GM21576 (cell line): ENCODE measurements around the gene FNDC3B.

Experiments
- ATAC-seq: cut with Tn5 transposase; IDR thresholded peaks from one replicate; pipeline ENCODE4 v1.9.1; 2021; ENCODE audit warnings: mild to moderate bottlenecking, moderate library complexity; ENCODE audit not compliant: unreplicated experiment

Gene FNDC3B

GRCh38 chr3:172071780-172072330 is 32.5 kb downstream of the FNDC3B start:
- ATAC-seq, result no peak

GRCh38 chr3:172072543-172072942 is 33.2 kb downstream of the FNDC3B start:
- no peak for ATAC-seq

- ATAC-seq, result no peak
Measured at GRCh38 chr3:172073262-172073915, 34.0 kb downstream of the FNDC3B start.

- no peak for ATAC-seq
Measured at GRCh38 chr3:172074032-172074431, 34.7 kb downstream of the FNDC3B start.

GRCh38 chr3:172074586-172074985 is 35.2 kb downstream of the FNDC3B start:
- ATAC-seq, result no peak

GRCh38 chr3:172076212-172076611 is 36.8 kb downstream of the FNDC3B start:
- ATAC-seq, result no peak

GRCh38 chr3:172077197-172077757 is 37.9 kb downstream of the FNDC3B start:
- ATAC-seq, result no peak

- no peak for ATAC-seq
Measured at GRCh38 chr3:172078244-172078643, 38.9 kb downstream of the FNDC3B start.

GRCh38 chr3:172078721-172079120 is 39.3 kb downstream of the FNDC3B start:
- ATAC-seq, result no peak

- ATAC-seq, result no peak
Measured at GRCh38 chr3:172079326-172079976, 40.1 kb downstream of the FNDC3B start.

- no peak for ATAC-seq
Measured at GRCh38 chr3:172080503-172080902, 41.1 kb downstream of the FNDC3B start.

GRCh38 chr3:172082269-172082668 is 42.9 kb downstream of the FNDC3B start:
- no peak for ATAC-seq

GRCh38 chr3:172082820-172083513 is 43.6 kb downstream of the FNDC3B start:
- ATAC-seq, result no peak

GRCh38 chr3:172083995-172084409 is 44.6 kb downstream of the FNDC3B start:
- ATAC-seq, result no peak

GRCh38 chr3:172084871-172085556 is 45.6 kb downstream of the FNDC3B start:
- no peak for ATAC-seq

GRCh38 chr3:172085557-172085895 is 46.1 kb downstream of the FNDC3B start:
- no peak for ATAC-seq

GRCh38 chr3:172086071-172086470 is 46.7 kb downstream of the FNDC3B start:
- ATAC-seq, result no peak

- no peak for ATAC-seq
Measured at GRCh38 chr3:172087198-172087597, 47.8 kb downstream of the FNDC3B start.

GRCh38 chr3:172087602-172088580 is 48.5 kb downstream of the FNDC3B start:
- ATAC-seq, result peak; percentile 84

- no peak for ATAC-seq
Measured at GRCh38 chr3:172089250-172089649, 49.9 kb downstream of the FNDC3B start.
